ENCODE results near the gene COL4A2. TPM values are rescaled to one million over a fixed set of nuclear protein-coding genes. Genes with fewer than 3 reads are reported as not detected.

Gene COL4A2
- total RNA-seq, 1 experiment from 2014 or later: 74.5 TPM

- H2AFZ ChIP-seq (ENCODE audit: low read length): no peak overlapping the region
- no peaks in the 10 kb centered on the region for H3F3A ChIP-seq (ENCODE audit: low read length, unreplicated experiment)
- no peaks in the 10 kb centered on the region for H3K27me3 ChIP-seq (ENCODE audit: low read length)
- H3K36me3 ChIP-seq (ENCODE audit: low read depth, low read length): no peaks in the 10 kb centered on the region
- H3K4me3 ChIP-seq (ENCODE audit: low read length): no peak overlapping the region
- no TSS peak for BruUV-seq (replicated peaks)
- ChIA-PET CTCF (no interaction called here), POLR2A (ENCODE audit: unreplicated experiment) (no interaction called here)
- peaks cover 24% of the 10 kb centered on the region for H3K4me1 ChIP-seq (ENCODE audit: insufficient read depth, low read length)
- no peaks in the 10 kb centered on the region for H3K9me3 ChIP-seq (ENCODE audit: low read length)
- H3K4me2 ChIP-seq (ENCODE audit: low read length): no peak overlapping the region
- no peak for TF ChIP-seq EZH2phosphoT487 (IDR thresholded peaks at IDR 0.05; ENCODE audit: borderline replicate concordance, low read length)
- no peak for TF ChIP-seq CTCF (conservative IDR thresholded peaks at IDR 0.05; ENCODE audit: low read depth, low read length)
- TF ChIP-seq EZH2 (IDR thresholded peaks at IDR 0.05; ENCODE audit: low read length, unreplicated experiment): no peak
- no peaks in the 10 kb centered on the region for H4K20me1 ChIP-seq (ENCODE audit: low read length)
- no peak for ATAC-seq
- DNase-seq: no peak
- intact Hi-C loops (cut with micrococcal nuclease): no loop called here
- peaks cover 42% of the 10 kb centered on the region for H3K79me2 ChIP-seq (ENCODE audit: low read length)
- H3K27ac ChIP-seq (ENCODE audit: low read length): no peak overlapping the region
- H3K9me2 ChIP-seq (replicated peaks; ENCODE audit: low read length): no peaks in the 10 kb centered on the region
- H3K9ac ChIP-seq (ENCODE audit: low read length): no peak overlapping the region
These were observed 7.6 kb downstream of the COL4A2 start for GRCh38 chr13:110314516-110315245.

GRCh38 chr13:110316196-110316595, 9.1 kb downstream of the COL4A2 start:
- intact Hi-C loops (cut with micrococcal nuclease): no loop called here
- no peaks in the 10 kb centered on the region for H3K9me2 ChIP-seq (replicated peaks; ENCODE audit: low read length)
- no peak overlapping the region for H3K27ac ChIP-seq (ENCODE audit: low read length)
- H3K4me3 ChIP-seq (ENCODE audit: low read length): no peak overlapping the region
- no peak for DNase-seq
- TF ChIP-seq EZH2 (IDR thresholded peaks at IDR 0.05; ENCODE audit: low read length, unreplicated experiment) (no peak), EZH2phosphoT487 (IDR thresholded peaks at IDR 0.05; ENCODE audit: borderline replicate concordance, low read length) (no peak), CTCF (conservative IDR thresholded peaks at IDR 0.05; ENCODE audit: low read depth, low read length) (no peak)
- H3K9me3 ChIP-seq (ENCODE audit: low read length): no peaks in the 10 kb centered on the region
- H3F3A ChIP-seq (ENCODE audit: low read length, unreplicated experiment): no peaks in the 10 kb centered on the region
- ChIA-PET CTCF (no interaction called here), POLR2A (ENCODE audit: unreplicated experiment) (no interaction called here)
- no TSS peak for BruUV-seq (replicated peaks)
- H3K9ac ChIP-seq (ENCODE audit: low read length): no peak overlapping the region
- H3K36me3 ChIP-seq (ENCODE audit: low read depth, low read length): no peaks in the 10 kb centered on the region
- H3K4me2 ChIP-seq (ENCODE audit: low read length): no peak overlapping the region
- no peaks in the 10 kb centered on the region for H3K27me3 ChIP-seq (ENCODE audit: low read length)
- no peak for ATAC-seq
- H3K79me2 ChIP-seq (ENCODE audit: low read length): peaks cover 34% of the 10 kb centered on the region
- no peak overlapping the region for H2AFZ ChIP-seq (ENCODE audit: low read length)
- H4K20me1 ChIP-seq (ENCODE audit: low read length): no peaks in the 10 kb centered on the region
- peaks cover 38% of the 10 kb centered on the region for H3K4me1 ChIP-seq (ENCODE audit: insufficient read depth, low read length)

- Histone ChIP-seq H3K79me2 (ENCODE audit: low read length) (peaks cover 36% of the 10 kb centered on the region), H3K4me3 (ENCODE audit: low read length) (no peak overlapping the region), H3K27ac (ENCODE audit: low read length) (no peak overlapping the region), H3F3A (ENCODE audit: low read length, unreplicated experiment) (no peaks in the 10 kb centered on the region), H3K9me3 (ENCODE audit: low read length) (no peaks in the 10 kb centered on the region), H3K4me2 (ENCODE audit: low read length) (no peak overlapping the region), H2AFZ (ENCODE audit: low read length) (no peak overlapping the region), H4K20me1 (ENCODE audit: low read length) (no peaks in the 10 kb centered on the region), H3K27me3 (ENCODE audit: low read length) (no peaks in the 10 kb centered on the region), H3K36me3 (ENCODE audit: low read depth, low read length) (no peaks in the 10 kb centered on the region), H3K9ac (ENCODE audit: low read length) (no peak overlapping the region), H3K9me2 (replicated peaks; ENCODE audit: low read length) (no peaks in the 10 kb centered on the region), H3K4me1 (ENCODE audit: insufficient read depth, low read length) (peaks cover 34% of the 10 kb centered on the region)
- TF ChIP-seq EZH2phosphoT487 (IDR thresholded peaks at IDR 0.05; ENCODE audit: borderline replicate concordance, low read length) (no peak), EZH2 (IDR thresholded peaks at IDR 0.05; ENCODE audit: low read length, unreplicated experiment) (no peak), CTCF (conservative IDR thresholded peaks at IDR 0.05; ENCODE audit: low read depth, low read length) (no peak)
- no TSS peak for BruUV-seq (replicated peaks)
- POLR2A ChIA-PET (ENCODE audit: unreplicated experiment): no interaction called here
- CTCF ChIA-PET: no interaction called here
- ATAC-seq: no peak
- DNase-seq: no peak
- intact Hi-C loops (cut with micrococcal nuclease): no loop called here
These were observed 10.0 kb downstream of the COL4A2 start for GRCh38 chr13:110317093-110317492.
